HEK293 (cell line): ENCODE data around the gene RRP1.
A peak's percentile ranks its signal among the peaks of the same experiment; 100 is the strongest.

Experiments
- GLIS1 ChIP-seq: fragments of 450-650 bp; formaldehyde crosslinking; IDR thresholded peaks from 2 replicates; pipeline ENCODE4 v1.5.1; 2016; ENCODE audit warnings: missing biosample characterization, missing genetic modification characterization
- HOXD13 ChIP-seq: sonication (generic); formaldehyde crosslinking; IDR thresholded peaks from 2 replicates; pipeline ENCODE4 v1.8.0; 2022; ENCODE audit warnings: missing genetic modification reagents, borderline replicate concordance
- KLF7 ChIP-seq: fragments of 450-650 bp; formaldehyde crosslinking; IDR thresholded peaks from 2 replicates; pipeline ENCODE4 v1.5.1; 2016; ENCODE audit warnings: missing biosample characterization, missing genetic modification characterization, borderline replicate concordance
- KLF8 ChIP-seq: fragments of 450-650 bp; formaldehyde crosslinking; IDR thresholded peaks from 2 replicates; pipeline ENCODE4 v1.5.1; 2016; ENCODE audit warnings: missing biosample characterization, missing genetic modification characterization
- MEIS1 ChIP-seq: sonication (generic); formaldehyde crosslinking; IDR thresholded peaks from 2 replicates; pipeline ENCODE4 v1.8.1; 2022; ENCODE audit warnings: missing genetic modification reagents, mild to moderate bottlenecking, borderline replicate concordance
- MZF1 ChIP-seq: fragments of 450-650 bp; formaldehyde crosslinking; IDR thresholded peaks from 2 replicates; pipeline ENCODE4 v1.5.1; 2017; ENCODE audit warnings: missing biosample characterization, missing genetic modification characterization, borderline replicate concordance
- OSR2 ChIP-seq: fragments of 450-650 bp; formaldehyde crosslinking; IDR thresholded peaks from 2 replicates; pipeline ENCODE4 v1.5.1; 2016; ENCODE audit warnings: missing biosample characterization, missing genetic modification characterization
- RBAK ChIP-seq: fragments of 450-650 bp; formaldehyde crosslinking; IDR thresholded peaks from 2 replicates; pipeline ENCODE4 v1.5.1; 2016; ENCODE audit warnings: missing biosample characterization, missing genetic modification characterization
- SP7 ChIP-seq: fragments of 450-650 bp; formaldehyde crosslinking; IDR thresholded peaks from 2 replicates; pipeline ENCODE4 v1.5.1; 2016; ENCODE audit warnings: missing biosample characterization, missing genetic modification characterization
- ZBTB17 ChIP-seq: fragments of 450-650 bp; formaldehyde crosslinking; IDR thresholded peaks from 2 replicates; pipeline ENCODE4 v1.5.1; 2016; ENCODE audit warnings: missing biosample characterization, missing genetic modification characterization
- ZFP37 ChIP-seq: fragments of 450-650 bp; formaldehyde crosslinking; IDR thresholded peaks from 2 replicates; pipeline ENCODE4 v1.5.1; 2016; ENCODE audit warnings: missing biosample characterization, missing genetic modification characterization
- ZNF112 ChIP-seq: fragments of 450-650 bp; formaldehyde crosslinking; IDR thresholded peaks from 2 replicates; pipeline ENCODE4 v1.5.0; 2017; ENCODE audit warnings: missing biosample characterization, missing genetic modification characterization
- ZNF121 ChIP-seq: fragments of 450-650 bp; formaldehyde crosslinking; IDR thresholded peaks from 2 replicates; pipeline ENCODE4 v1.5.1; 2016; ENCODE audit warnings: missing biosample characterization, missing genetic modification characterization
- ZNF146 ChIP-seq: fragments of 450-650 bp; formaldehyde crosslinking; IDR thresholded peaks from 2 replicates; pipeline ENCODE4 v1.5.1; 2016; ENCODE audit warnings: missing biosample characterization, missing genetic modification characterization
- ZNF16 ChIP-seq: fragments of 450-650 bp; formaldehyde crosslinking; IDR thresholded peaks from 2 replicates; pipeline ENCODE4 v1.5.1; 2016; ENCODE audit warnings: low read depth, missing biosample characterization, missing genetic modification characterization
- ZNF175 ChIP-seq: fragments of 450-650 bp; formaldehyde crosslinking; IDR thresholded peaks from 2 replicates; pipeline ENCODE4 v1.5.1; 2016; ENCODE audit warnings: missing biosample characterization, missing genetic modification characterization
- ZNF202 ChIP-seq: fragments of 450-650 bp; formaldehyde crosslinking; IDR thresholded peaks from 2 replicates; pipeline ENCODE4 v1.5.1; 2016; ENCODE audit warnings: missing biosample characterization, missing genetic modification characterization, borderline replicate concordance
- ZNF214 ChIP-seq: fragments of 450-650 bp; formaldehyde crosslinking; IDR thresholded peaks from 2 replicates; pipeline ENCODE4 v1.5.1; 2017; ENCODE audit warnings: missing biosample characterization, mild to moderate bottlenecking, missing genetic modification characterization, borderline replicate concordance
- ZNF221 ChIP-seq: fragments of 450-650 bp; formaldehyde crosslinking; IDR thresholded peaks from 2 replicates; pipeline ENCODE4 v1.5.1; 2017; ENCODE audit warnings: missing biosample characterization, missing genetic modification characterization, borderline replicate concordance
- ZNF239 ChIP-seq: fragments of 450-650 bp; formaldehyde crosslinking; IDR thresholded peaks from 2 replicates; pipeline ENCODE4 v1.5.1; 2016; ENCODE audit warnings: missing biosample characterization, missing genetic modification characterization
- ZNF302 ChIP-seq: fragments of 450-650 bp; formaldehyde crosslinking; IDR thresholded peaks from 2 replicates; pipeline ENCODE4 v1.5.1; 2016; ENCODE audit warnings: missing biosample characterization, missing genetic modification characterization, low read depth
- ZNF544 ChIP-seq: fragments of 450-650 bp; formaldehyde crosslinking; IDR thresholded peaks from 2 replicates; pipeline ENCODE4 v1.5.0; 2017; ENCODE audit warnings: missing biosample characterization, missing genetic modification characterization
- ZNF561 ChIP-seq: fragments of 450-650 bp; IDR thresholded peaks from 2 replicates; pipeline ENCODE4 v1.5.1; 2018; ENCODE audit warnings: missing biosample characterization, missing genetic modification characterization, borderline replicate concordance
- ZNF624 ChIP-seq: fragments of 450-650 bp; formaldehyde crosslinking; IDR thresholded peaks from 2 replicates; pipeline ENCODE4 v1.5.1; 2017; ENCODE audit warnings: missing biosample characterization, missing genetic modification characterization
- ZNF629 ChIP-seq: fragments of 450-650 bp; formaldehyde crosslinking; IDR thresholded peaks from 2 replicates; pipeline ENCODE4 v1.5.1; 2017; ENCODE audit warnings: missing biosample characterization, missing genetic modification characterization
- ZNF660 ChIP-seq: fragments of 450-650 bp; IDR thresholded peaks from 2 replicates; pipeline ENCODE4 v1.5.1; 2018; ENCODE audit warnings: missing biosample characterization, mild to moderate bottlenecking, missing genetic modification characterization
- ZNF707 ChIP-seq: fragments of 450-650 bp; formaldehyde crosslinking; IDR thresholded peaks from 2 replicates; pipeline ENCODE4 v1.5.1; 2016; ENCODE audit warnings: missing biosample characterization, missing genetic modification characterization
- ZNF777 ChIP-seq: fragments of 450-650 bp; formaldehyde crosslinking; IDR thresholded peaks from 2 replicates; pipeline ENCODE4 v1.5.1; 2017; ENCODE audit warnings: missing biosample characterization, missing genetic modification characterization, borderline replicate concordance
- TF ChIP-seq, protein P1 (sequence below): fragments of 450-650 bp; formaldehyde crosslinking; IDR thresholded peaks from 2 replicates; pipeline ENCODE4 v1.5.0; 2017; ENCODE audit warnings: missing biosample characterization, missing genetic modification characterization, borderline replicate concordance
- TF ChIP-seq, protein P2 (sequence below): fragments of 450-650 bp; formaldehyde crosslinking; IDR thresholded peaks from 2 replicates; pipeline ENCODE4 v1.5.1; 2016; ENCODE audit warnings: missing biosample characterization, missing genetic modification characterization
- TF ChIP-seq, protein P3 (sequence below): fragments of 450-650 bp; formaldehyde crosslinking; IDR thresholded peaks from 2 replicates; pipeline ENCODE4 v1.5.1; 2016; ENCODE audit warnings: missing biosample characterization, missing genetic modification characterization
- TF ChIP-seq, protein P4 (sequence below): fragments of 450-650 bp; formaldehyde crosslinking; IDR thresholded peaks from 2 replicates; pipeline ENCODE4; 2016; ENCODE audit warnings: missing biosample characterization, missing genetic modification characterization

RRP1 gene

DNA sequence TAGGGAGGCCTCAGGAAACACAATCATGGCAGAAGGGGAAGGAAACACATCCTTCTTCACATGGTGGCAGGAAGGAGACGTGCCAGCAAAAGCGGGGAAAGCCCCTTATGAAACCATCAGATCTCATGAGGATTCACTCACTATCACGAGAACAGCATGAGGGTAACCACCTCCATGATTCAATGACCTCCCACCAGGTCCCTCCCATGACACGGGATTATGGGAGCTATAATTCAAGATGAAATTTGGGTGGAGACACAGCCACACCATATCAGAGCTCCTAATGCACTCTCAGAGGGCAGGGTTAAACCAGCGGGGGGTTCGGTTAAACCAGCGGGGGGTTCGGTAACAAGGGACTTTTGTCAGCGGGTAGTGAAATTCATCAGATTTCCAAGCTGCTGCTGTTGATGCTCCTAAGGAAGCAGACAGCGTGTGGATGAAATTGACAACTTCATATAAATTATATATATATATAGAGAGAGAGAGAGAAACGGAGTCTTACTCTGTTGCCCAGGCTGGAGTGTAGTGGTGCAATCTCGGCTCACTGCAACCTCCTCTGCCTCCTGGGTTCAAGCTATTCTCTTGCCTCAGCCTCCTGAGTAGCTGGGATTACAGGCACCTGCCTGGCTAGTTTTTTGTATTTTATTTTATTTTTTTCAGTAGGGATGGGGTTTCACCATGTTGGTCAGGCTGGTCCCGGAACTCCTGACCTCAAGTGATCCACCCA, 17.5 kb upstream of the RRP1 start (continued):
- TF ChIP-seq HOXD13 = no peak
- no peak for TF ChIP-seq ZNF707 (tag by site-specific recombination)
- TF ChIP-seq, protein P1, sequence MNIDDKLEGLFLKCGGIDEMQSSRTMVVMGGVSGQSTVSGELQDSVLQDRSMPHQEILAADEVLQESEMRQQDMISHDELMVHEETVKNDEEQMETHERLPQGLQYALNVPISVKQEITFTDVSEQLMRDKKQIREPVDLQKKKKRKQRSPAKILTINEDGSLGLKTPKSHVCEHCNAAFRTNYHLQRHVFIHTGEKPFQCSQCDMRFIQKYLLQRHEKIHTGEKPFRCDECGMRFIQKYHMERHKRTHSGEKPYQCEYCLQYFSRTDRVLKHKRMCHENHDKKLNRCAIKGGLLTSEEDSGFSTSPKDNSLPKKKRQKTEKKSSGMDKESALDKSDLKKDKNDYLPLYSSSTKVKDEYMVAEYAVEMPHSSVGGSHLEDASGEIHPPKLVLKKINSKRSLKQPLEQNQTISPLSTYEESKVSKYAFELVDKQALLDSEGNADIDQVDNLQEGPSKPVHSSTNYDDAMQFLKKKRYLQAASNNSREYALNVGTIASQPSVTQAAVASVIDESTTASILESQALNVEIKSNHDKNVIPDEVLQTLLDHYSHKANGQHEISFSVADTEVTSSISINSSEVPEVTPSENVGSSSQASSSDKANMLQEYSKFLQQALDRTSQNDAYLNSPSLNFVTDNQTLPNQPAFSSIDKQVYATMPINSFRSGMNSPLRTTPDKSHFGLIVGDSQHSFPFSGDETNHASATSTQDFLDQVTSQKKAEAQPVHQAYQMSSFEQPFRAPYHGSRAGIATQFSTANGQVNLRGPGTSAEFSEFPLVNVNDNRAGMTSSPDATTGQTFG (tag by site-specific recombination) = no peak
- no peak for TF ChIP-seq ZBTB17 (tag by site-specific recombination)
- no peak for TF ChIP-seq ZNF214 (tag by site-specific recombination)
- TF ChIP-seq ZFP37 = 0 out of 2 replicates have a peak, but pooled peaks have one; percentile 24
- TF ChIP-seq RBAK (tag by site-specific recombination) = no peak
- no peak for TF ChIP-seq MZF1
- peak; percentile 75 for TF ChIP-seq OSR2
- peak; percentile 72 for TF ChIP-seq SP7 (tag by site-specific recombination)
- TF ChIP-seq ZNF777 (tag by site-specific recombination) = no peak
- TF ChIP-seq KLF8 (tag by site-specific recombination) = peak; percentile 53
- TF ChIP-seq MEIS1 = no peak
- TF ChIP-seq, protein P2, sequence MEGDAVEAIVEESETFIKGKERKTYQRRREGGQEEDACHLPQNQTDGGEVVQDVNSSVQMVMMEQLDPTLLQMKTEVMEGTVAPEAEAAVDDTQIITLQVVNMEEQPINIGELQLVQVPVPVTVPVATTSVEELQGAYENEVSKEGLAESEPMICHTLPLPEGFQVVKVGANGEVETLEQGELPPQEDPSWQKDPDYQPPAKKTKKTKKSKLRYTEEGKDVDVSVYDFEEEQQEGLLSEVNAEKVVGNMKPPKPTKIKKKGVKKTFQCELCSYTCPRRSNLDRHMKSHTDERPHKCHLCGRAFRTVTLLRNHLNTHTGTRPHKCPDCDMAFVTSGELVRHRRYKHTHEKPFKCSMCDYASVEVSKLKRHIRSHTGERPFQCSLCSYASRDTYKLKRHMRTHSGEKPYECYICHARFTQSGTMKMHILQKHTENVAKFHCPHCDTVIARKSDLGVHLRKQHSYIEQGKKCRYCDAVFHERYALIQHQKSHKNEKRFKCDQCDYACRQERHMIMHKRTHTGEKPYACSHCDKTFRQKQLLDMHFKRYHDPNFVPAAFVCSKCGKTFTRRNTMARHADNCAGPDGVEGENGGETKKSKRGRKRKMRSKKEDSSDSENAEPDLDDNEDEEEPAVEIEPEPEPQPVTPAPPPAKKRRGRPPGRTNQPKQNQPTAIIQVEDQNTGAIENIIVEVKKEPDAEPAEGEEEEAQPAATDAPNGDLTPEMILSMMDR = no peak
- no peak for TF ChIP-seq ZNF629 (tag by site-specific recombination)
- peak; percentile 97 for TF ChIP-seq GLIS1 (tag by site-specific recombination)
- TF ChIP-seq, protein P3, sequence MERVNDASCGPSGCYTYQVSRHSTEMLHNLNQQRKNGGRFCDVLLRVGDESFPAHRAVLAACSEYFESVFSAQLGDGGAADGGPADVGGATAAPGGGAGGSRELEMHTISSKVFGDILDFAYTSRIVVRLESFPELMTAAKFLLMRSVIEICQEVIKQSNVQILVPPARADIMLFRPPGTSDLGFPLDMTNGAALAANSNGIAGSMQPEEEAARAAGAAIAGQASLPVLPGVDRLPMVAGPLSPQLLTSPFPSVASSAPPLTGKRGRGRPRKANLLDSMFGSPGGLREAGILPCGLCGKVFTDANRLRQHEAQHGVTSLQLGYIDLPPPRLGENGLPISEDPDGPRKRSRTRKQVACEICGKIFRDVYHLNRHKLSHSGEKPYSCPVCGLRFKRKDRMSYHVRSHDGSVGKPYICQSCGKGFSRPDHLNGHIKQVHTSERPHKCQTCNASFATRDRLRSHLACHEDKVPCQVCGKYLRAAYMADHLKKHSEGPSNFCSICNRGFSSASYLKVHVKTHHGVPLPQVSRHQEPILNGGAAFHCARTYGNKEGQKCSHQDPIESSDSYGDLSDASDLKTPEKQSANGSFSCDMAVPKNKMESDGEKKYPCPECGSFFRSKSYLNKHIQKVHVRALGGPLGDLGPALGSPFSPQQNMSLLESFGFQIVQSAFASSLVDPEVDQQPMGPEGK (tag by site-specific recombination) = no peak; the same call in 1 of the 2 replicates
- peak; percentile 83; the same call in 1 of the 2 replicates for TF ChIP-seq ZNF561 (tag by site-specific recombination)
- TF ChIP-seq ZNF221 (tag by site-specific recombination) = no peak
- no peak for TF ChIP-seq ZNF146 (tag by site-specific recombination)
- no peak for TF ChIP-seq ZNF202 (tag by site-specific recombination)
- peak; percentile 99 for TF ChIP-seq ZNF121
- no peak for TF ChIP-seq ZNF239 (tag by site-specific recombination)
- no peak for TF ChIP-seq ZNF302 (tag by site-specific recombination)
- no peak; the same call in 1 of the 2 replicates for TF ChIP-seq KLF7 (tag by site-specific recombination)
- no peak for TF ChIP-seq ZNF16 (tag by site-specific recombination)
- no peak for TF ChIP-seq ZNF175 (tag by site-specific recombination)
- TF ChIP-seq, protein P4, sequence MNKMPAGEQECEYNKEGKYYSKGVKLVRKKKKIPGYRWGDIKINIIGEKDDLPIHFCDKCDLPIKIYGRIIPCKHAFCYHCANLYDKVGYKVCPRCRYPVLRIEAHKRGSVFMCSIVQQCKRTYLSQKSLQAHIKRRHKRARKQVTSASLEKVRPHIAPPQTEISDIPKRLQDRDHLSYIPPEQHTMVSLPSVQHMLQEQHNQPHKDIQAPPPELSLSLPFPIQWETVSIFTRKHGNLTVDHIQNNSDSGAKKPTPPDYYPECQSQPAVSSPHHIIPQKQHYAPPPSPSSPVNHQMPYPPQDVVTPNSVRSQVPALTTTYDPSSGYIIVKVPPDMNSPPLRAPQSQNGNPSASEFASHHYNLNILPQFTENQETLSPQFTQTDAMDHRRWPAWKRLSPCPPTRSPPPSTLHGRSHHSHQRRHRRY (tag by site-specific recombination) = no peak
- TF ChIP-seq ZNF544 = no peak
- TF ChIP-seq ZNF660 (tag by site-specific recombination) = no peak
- TF ChIP-seq ZNF624 (tag by site-specific recombination) = no peak
- no peak for TF ChIP-seq ZNF112 (tag by site-specific recombination)
